ENCODE data around the gene ADRB2. TPM values are rescaled to one million over a fixed set of nuclear protein-coding genes. Genes with fewer than 3 reads are reported as not detected.
A peak's percentile ranks its signal among the peaks of the same experiment; 100 is the strongest.
"Not testable (repeated sequence)": the region's sequence is repeated elsewhere in the genome, so short reads cannot be mapped to it uniquely, and the experiment has no call there.

The ADRB2 gene
- total RNA-seq: 3.4 TPM

DNA sequence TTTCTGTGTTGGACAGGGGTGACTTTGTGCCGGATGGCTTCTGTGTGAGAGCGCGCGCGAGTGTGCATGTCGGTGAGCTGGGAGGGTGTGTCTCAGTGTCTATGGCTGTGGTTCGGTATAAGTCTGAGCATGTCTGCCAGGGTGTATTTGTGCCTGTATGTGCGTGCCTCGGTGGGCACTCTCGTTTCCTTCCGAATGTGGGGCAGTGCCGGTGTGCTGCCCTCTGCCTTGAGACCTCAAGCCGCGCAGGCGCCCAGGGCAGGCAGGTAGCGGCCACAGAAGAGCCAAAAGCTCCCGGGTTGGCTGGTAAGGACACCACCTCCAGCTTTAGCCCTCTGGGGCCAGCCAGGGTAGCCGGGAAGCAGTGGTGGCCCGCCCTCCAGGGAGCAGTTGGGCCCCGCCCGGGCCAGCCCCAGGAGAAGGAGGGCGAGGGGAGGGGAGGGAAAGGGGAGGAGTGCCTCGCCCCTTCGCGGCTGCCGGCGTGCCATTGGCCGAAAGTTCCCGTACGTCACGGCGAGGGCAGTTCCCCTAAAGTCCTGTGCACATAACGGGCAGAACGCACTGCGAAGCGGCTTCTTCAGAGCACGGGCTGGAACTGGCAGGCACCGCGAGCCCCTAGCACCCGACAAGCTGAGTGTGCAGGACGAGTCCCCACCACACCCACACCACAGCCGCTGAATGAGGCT is at the start of gene ADRB2:
Gene ADRB2, plus strand, starts transcription at position 559 of the 686 bp plus-strand sequence. CDS start 221 bp downstream, outside the sequence.
- DNase-seq (ENCODE audit: low spot score): peak; percentile 94

DNA sequence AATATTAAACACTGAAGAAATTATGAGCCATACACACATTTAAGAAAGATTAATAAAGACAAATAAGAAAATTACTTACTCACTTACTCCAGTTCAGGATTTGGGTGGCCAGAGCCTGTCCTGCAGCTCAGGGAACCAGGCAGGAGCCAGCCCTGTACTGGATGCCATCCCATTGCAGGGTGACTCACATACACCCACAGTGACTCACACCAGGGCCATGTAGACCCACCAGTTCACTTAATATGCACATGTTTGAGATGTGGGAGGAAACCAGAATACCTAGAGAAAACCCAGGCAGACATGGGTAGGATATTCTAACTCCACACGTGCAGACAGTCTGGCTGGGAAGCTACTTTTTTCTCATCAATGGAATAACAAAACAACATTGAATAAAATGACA is 49.6 kb upstream of the ADRB2 start:
- DNase-seq (ENCODE audit: low spot score): no peak

DNA sequence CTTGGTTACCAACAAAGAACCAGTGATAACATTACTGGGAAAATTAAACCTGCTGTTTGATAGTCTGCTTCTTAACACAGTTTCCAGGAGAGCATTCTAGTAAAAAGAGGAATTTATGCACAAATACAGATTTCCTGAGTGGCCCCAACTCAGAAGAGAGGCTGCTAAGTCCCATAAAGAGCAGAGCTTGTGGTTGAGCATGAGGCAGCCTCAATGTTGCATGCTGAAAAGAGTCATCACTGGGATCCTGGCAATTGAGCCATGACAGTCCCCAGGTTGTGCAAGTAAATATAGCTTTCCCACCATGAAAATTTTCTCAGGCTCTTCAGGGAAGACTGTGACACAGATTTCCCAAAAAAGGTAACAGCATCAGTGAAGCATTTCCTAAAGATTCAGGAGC is 47.5 kb upstream of the ADRB2 start:
- DNase-seq (ENCODE audit: low spot score): no peak

DNA sequence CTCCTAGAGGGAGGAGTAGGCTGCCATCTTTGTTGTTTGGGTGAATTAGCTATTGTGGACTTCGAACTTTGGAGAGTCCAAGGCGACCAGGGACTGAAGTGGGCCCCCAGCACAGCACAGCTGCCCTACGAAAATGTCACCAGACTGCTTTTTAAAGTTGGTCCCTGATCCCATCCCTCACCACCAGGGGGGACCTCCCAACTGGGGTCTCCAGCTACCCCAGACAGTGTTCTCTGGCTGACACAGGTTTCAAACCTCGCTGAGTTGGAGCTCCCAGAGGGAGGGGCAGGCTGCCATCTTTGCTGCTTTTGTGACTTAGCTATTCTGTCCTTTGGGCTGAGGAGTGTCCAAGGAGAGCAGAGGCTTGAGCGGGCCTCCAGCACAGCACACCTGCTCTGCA is 45.7 kb upstream of the ADRB2 start:
- DNase-seq (ENCODE audit: low spot score): no peak

DNA sequence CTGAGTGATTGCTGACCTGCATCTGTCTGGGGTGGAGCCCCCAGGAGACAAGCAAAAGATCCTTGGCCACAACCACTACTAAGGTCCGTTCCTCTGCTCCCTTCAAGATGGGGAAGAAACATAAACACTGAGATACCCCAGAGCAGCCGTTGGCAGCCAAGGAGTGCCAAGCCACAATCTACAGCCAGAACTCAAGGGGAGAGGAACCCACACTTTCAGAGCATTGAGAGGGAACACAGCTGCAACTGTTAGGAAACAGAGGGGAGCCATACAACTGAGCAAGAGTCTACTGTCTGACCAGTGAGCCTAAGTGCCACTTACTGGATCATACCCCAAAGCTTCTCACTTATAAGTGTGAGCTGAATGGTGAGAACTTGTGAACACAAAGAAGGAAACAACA is 44.6 kb upstream of the ADRB2 start:
- DNase-seq (ENCODE audit: low spot score): no peak

DNA sequence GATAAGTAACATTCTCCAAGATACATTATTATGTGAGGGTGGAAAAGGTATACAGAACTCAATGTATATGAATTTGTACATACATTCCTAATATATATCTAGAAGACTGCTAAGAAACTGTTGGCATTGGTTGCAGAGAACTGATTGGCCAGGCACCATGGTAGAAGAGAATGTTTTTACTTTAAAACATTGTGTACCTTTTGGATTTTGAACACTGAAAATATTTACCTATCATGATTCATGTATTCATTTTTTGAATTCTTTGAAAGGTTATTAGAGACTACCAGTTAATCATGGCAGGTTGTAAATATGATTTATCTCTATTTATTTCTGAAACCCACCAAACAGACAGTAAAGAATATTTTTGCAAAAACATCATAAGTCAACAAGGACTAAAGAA is 41.2 kb upstream of the ADRB2 start:
- no peak for DNase-seq (ENCODE audit: low spot score)

DNA sequence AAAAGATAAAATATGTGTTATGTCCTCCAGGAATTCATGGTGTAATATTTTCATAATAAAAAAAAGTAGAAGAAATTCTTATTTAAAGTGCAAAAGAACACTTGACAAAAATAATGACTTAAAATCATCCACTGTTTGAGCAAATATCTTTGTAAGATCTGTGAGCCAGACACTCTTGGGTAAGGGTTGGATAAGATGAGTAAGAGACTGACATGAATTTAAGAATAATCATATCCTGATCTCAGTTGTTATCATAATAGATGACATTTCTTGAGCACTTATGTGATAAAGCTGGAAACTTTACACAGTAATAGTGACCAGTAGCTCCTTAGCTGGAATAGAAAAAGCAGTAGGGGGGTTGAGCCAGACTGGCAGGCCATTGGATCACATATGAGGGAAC is 40.0 kb upstream of the ADRB2 start:
- no peak for DNase-seq (ENCODE audit: low spot score)

DNA sequence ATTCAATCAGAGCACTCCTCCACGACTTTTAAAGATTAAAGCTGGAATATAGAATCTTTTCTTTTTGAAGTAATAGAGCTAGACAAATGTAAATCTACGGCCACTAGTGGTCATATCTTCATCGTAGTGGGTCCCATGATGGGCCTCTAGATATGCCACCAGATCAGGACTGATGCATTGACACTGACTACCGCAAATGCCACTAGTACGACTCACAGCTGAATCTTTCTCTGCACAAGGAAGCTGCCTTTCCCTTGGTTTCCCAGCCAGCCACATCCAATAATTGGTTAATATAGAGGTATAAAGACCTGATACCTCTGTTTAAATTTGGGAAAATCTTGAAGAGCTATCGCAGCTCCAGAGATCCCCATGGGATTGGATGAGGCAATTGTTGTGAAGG is 37.8 kb upstream of the ADRB2 start:
- DNase-seq (ENCODE audit: low spot score): no peak

DNA sequence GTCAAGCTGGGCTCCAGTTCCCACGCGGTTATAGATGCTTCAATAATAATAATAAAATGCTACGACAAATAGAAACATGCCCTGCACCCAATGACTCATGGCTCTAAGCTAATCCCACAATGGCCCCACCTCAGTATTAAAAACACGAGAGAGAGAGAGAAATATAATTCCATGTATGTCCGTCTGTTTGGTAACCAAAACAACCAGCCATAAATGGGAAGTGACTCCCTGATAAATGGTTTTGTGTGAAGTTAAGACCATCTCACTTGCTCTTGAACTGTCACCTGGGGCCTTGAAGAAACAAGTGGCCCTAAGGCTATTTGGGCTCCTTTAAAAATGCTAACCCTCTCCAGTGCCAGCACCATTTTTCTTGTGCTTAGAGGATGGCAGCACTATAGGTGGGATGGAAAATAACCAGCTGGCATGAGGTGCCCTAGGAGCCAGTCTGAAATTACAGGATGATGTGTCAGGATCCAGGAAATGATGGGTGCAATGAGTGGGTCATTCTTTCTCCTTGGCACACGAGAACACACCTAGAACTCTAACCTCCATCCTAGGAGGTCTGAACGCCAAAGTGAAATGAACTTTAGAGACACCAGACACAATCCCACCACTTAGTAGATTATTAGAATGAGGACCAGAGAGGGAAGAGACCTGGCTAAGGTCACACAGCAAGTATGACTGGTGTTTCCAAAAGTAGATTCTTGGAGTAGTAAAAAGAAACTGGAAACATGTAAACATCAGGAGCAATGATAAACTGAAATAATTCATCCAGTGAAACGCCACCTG is 35.7 kb upstream of the ADRB2 start:
- no peak for DNase-seq (ENCODE audit: low spot score)

DNA sequence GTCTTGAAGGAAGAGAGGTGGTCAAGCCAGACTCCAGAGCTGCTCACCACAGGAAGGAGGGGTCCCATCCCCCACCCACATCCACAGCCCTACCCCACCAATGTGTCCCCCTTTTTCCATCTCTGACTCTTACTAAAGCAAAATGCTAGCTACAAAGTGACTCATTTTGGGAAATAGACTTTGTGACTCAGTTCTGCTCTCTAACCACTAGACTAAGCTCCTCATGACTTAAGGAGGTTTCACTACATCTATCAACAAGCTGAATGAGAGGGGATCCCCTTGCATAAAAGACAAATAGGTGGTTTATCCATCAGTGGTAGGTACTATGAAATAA is 35.1 kb upstream of the ADRB2 start:
- DNase-seq (ENCODE audit: low spot score): no peak

DNA sequence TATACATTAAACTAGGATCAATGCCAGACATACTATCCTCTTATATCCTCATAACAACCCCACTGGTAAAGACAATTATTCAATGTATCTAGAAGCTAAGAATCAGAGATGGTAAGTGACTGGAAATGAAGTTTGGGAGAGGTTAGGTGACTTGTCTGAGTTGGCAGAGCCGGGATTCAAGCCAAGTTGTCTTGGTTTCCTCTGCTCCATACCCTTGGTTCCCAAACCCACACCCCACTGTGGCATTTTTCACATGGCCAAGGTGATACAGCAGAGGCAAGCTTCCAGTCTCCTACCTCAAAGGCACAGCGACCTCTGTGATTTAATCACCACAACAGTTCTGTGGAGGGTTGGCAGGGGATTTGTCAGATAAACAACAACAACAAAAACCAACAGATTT is 34.7 kb upstream of the ADRB2 start:
- DNase-seq (ENCODE audit: low spot score): no peak

DNA sequence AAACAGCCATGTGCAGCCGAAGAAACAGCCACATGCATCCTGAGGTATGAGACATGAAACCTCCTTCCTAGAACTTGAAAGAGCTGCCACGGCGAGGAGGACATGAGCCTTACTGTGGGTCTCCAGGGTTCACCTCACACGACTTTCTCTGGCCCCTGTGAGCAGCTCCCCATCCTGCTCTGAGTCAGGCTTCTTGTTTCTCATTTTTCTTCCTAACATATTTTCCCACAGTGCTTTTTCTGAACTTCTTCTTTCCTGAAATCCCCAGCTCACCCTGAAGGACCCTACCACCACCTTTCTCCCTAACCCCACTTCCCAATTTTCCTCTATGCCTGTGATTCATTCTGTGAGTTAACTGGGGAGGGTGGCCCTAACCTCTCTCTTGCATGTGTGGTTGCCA is 33.7 kb upstream of the ADRB2 start:
- no peak for DNase-seq (ENCODE audit: low spot score)

DNA sequence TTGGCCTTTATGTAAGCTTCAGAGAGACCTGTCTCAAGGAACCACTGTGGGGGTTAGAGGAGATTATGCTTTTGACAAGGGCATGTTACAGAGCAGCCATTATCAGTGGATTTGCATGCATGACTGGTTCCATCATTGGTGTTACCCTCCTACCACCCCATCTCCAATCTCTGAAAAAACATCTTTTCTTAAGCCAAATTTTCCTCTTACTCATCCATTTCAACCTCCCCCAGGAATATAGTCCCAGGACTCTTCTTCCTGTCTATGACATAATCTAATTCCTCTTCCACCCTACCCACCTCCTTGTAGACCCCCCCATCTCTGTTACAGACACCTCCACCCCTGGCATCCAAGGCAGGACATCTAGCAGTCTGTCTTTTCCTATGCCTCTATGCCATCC is 33.1 kb upstream of the ADRB2 start:
- no peak for DNase-seq (ENCODE audit: low spot score)

DNA sequence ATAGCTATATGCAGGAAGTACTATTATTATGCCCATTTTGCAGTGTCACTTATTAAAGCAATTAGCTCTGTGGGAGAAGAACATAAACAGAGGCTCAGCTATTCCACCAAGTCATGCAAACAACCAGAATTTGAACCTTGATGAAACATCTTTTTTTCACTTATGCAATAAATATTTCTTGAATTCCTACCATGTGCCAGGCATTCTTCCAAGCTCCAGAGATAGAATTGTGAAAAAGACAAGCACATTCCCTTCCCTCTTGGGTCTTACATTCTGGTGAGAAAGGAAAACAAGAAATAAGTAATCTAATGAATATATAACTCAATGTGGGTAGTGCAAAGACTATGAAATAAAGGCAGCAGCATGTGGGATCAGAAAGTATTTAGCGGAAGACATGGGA is 32.1 kb upstream of the ADRB2 start:
- DNase-seq (ENCODE audit: low spot score): no peak

DNA sequence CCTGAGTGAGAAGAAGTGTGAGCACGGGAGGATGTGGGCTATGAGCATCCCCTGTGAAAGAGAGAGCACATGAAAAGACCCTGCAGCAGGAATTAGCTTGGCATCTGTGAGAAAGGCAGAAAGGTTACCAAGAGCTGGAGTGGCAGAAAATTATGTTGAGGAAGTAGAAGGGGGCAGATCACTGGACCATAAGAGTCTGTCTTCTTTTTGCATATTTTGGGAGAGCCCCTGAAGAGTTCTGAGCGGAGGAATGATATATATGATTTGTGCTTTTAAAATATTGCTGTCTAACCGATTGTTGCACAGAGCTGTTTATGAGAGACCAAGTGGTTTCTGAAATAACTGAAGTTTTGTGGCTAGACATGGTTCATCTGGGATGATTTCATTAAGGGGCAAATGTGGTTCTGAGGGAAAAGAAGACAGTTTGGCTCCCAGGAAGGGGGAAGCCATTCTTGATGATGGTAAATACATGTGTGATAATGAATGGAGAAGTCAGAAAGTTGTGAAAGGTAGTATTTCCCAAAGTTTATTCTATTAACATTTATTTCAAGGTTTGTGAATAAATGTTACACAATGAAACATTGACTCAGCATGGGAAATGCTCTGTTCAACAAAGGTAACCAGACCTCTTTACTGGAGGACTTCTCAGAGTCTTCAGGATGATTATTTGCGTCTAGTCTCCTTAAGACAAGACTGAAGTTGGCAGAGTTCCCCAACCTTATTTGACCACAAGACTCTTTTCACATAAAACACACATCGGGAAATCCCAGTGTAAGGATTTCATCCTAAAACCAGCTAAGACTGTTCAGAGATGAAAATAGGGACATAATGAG is 31.5 kb upstream of the ADRB2 start:
- no peak for DNase-seq (ENCODE audit: low spot score)

DNA sequence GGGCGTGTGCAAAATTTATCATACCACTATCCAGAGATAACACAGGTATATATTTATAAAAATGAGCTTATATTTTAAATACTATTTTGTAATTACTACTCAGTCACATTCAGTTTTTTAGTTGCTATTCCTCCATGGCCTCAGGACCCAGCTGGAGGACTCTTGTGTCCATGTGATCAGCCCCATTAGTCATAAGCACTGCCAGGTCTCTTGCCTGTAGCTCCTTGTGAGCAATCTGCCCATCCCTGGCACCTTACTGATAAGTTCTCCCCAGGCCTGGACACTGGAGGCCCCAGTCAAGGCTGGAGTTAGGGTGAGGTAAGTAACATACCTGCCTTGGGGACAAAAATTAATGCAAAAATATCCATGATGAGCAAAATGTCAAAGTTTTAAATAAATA is 29.5 kb upstream of the ADRB2 start:
- no peak for DNase-seq (ENCODE audit: low spot score)

DNA sequence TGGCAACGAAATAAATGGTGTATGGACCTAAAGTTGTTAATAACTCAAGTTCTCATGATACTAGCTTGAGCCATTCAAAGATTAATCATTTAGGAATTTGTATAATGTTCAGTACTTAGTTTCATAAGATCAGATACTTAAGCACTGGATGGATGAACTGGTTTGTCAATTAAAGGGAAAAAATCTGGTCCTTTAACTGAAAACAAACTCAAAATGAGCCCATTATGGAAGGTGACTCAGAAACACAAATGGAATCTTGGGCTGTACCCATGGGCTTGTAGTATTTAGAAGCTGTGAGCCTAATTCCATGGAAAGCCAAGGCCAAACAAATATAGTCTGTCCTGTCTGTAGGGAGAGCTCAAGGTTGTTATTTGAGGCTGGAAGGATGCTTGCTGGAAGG is 27.6 kb upstream of the ADRB2 start:
- DNase-seq (ENCODE audit: low spot score): no peak

DNA sequence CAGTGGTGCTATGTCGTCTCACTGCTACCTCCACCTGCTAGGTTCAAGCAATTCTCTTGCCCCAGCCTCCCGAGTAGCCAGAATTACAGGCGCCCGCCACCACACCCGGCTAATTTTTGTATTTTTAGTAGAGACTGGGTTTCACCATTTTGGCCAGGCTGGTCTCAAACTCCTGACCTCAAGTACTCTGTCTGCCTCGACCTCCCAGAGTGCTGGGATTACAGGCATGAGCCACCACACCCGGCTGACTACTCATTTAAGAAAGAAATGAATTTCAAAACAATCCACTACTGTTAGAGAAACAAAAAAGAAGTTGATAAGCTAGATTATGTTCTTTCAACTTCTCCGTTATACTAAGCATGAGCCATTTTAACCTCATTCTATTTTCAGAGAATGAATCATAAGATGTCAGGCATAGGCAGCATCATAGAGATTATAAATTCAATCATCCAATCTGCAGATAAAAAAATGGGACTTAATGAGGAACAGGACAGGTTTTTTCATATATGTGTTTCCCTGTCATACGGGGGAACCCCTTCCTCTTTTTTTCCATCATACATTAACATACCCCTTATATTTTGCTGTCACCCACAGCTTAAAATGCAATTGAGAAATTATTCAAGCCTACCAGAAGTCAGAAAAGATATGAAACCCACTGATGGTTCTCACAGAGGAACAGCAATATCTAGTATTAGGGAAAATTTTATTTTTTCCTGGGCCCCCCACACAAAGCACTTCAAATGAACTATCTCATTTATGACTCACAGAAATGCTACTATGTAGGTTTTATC is 26.5 kb upstream of the ADRB2 start:
- no peak for DNase-seq (ENCODE audit: low spot score)

DNA sequence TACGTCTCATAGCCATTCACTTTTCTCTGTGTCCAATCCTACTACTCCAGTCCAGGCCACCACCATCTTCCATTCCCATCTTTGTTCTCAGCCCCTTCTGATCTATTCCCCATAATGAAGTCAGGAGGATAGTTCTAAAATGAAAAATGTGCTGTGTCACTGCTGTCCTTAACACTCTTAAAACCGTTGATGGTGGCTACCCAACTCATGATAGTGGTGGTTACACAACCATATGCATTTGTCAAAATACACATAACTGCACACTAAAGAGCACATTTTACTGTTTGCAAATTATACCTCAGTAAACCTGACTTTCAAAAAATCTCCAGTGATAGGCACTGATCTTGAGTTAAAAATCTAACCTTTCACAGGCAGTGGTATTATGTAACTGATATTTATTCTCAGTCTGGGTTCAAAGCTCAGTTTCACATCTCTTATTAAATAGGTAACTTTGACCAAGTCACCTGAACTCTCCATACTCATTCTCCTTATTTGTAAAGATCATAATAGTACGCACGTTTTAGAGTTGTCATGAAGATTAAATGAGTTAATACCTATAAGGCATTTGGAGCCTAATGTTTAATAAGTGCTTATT is 24.6 kb upstream of the ADRB2 start:
- no peak for DNase-seq (ENCODE audit: low spot score)

DNA sequence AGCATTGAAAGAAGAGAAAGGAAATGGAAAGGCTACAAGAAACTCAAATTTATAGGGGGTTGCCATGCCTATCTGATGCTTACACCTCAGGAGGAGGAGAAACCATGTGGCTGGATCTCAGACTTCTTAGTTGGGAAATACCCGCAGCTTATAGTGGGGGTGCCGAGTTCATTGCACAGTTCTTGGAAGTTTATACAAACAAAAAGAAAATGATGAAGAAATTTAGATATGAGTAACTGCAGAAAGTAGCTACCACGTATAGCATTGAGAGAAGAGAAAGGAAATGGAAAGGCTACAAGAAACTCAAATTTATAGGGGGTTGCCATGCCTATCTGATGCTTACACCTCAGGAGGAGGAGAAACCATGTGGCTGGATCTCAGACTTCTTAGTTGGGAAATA is 23.0 kb upstream of the ADRB2 start:
- DNase-seq (ENCODE audit: low spot score): not testable (repeated sequence)

DNA sequence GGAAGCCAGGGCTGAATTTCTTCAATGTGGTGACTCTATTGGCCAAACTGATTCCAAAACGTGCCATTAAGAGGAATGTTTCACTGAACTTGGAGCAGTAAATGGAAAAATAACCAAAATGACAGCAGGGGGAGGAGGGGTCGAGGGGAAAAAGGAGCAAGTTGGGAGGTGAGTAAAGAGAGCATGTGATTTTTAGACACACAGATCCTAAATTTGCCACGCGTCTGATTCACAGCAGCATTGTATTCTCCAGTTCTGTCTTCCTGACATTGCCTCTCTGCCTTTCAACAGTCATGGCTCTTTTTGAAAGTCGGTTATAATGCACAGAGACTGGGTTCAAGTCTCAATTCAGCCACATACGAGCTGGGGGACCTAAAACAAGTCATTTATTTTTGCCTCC is 22.0 kb upstream of the ADRB2 start:
- no peak for DNase-seq (ENCODE audit: low spot score)

All from mucosa of gallbladder (tissue), 1 donor.